HG02870 (cell line): ENCODE measurements around the gene GPR33.
"Not testable (repeated sequence)": the region's sequence is repeated elsewhere in the genome, so short reads cannot be mapped to it uniquely, and the experiment has no call there.

ENCODE experiments used
- ATAC-seq: cut with Tn5 transposase; IDR thresholded peaks from one replicate; pipeline ENCODE4 v1.9.1; 2021; ENCODE audit warnings: mild to moderate bottlenecking, moderate library complexity; ENCODE audit not compliant: unreplicated experiment

Gene GPR33

GRCh38 chr14:31461545-31461944 lies 26.3 kb downstream of the GPR33 start:
- ATAC-seq, result no peak

GRCh38 chr14:31457665-31458659 lies 29.9 kb downstream of the GPR33 start:
- no peak for ATAC-seq

- ATAC-seq, result peak; percentile 94
Measured at GRCh38 chr14:31456841-31457664, 30.8 kb downstream of the GPR33 start, which contains the start of gene DTD2. Gene DTD2 (minus strand): TSS chr14:31457506. CDS start chr14:31457393, 113 bp downstream.

- ATAC-seq, result no peak
Measured at GRCh38 chr14:31449971-31450610, 37.7 kb downstream of the GPR33 start.

- ATAC-seq, result no peak
Measured at GRCh38 chr14:31449136-31449535, 38.7 kb downstream of the GPR33 start.

- ATAC-seq, result no peak
Measured at GRCh38 chr14:31445703-31446102, 42.1 kb downstream of the GPR33 start.

GRCh38 chr14:31442284-31442683 lies 45.6 kb downstream of the GPR33 start:
- no peak for ATAC-seq

GRCh38 chr14:31441273-31442111 lies 46.3 kb downstream of the GPR33 start:
- no peak for ATAC-seq

- no peak for ATAC-seq
Measured at GRCh38 chr14:31440280-31440679, 47.6 kb downstream of the GPR33 start.

- no peak for ATAC-seq
Measured at GRCh38 chr14:31439561-31439960, 48.3 kb downstream of the GPR33 start.

GRCh38 chr14:31437045-31437691 lies 50.7 kb downstream of the GPR33 start:
- not testable (repeated sequence) for ATAC-seq

GRCh38 chr14:31435276-31435675 lies 52.6 kb downstream of the GPR33 start:
- ATAC-seq, result no peak
